SJSA1 (cell line): Measurements from ENCODE around the gene GPR179. TPM values are rescaled to one million over a fixed set of nuclear protein-coding genes. Genes with fewer than 3 reads are reported as not detected.
A peak's percentile ranks its signal among the peaks of the same experiment; 100 is the strongest.

Source experiments
- DNase-seq, 2 experiments: peaks; one replicate each; pipeline ENCODE4 v3.0.0-alpha.2; 2015 to 2020; ENCODE audit warnings: low spot score in 2 of 2, low read depth in 1 of 2
- H3K27ac ChIP-seq: fragments of 250-450 bp; sonication (Bioruptor Pico); 2 replicates; pipeline ENCODE4 v1.5.1; 2020; ENCODE audit warnings: mild to moderate bottlenecking, moderate library complexity
- H3K27me3 ChIP-seq: fragments of 250-450 bp; sonication (Bioruptor Pico); replicated peaks from 2 replicates; pipeline ENCODE4 v1.5.1; 2020; ENCODE audit warnings: mild to moderate bottlenecking, moderate library complexity
- H3K36me3 ChIP-seq: fragments of 250-450 bp; sonication (Bioruptor Pico); 2 replicates; pipeline ENCODE4 v1.5.1; 2020; ENCODE audit warnings: mild to moderate bottlenecking
- H3K4me1 ChIP-seq: fragments of 250-450 bp; sonication (Bioruptor Pico); replicated peaks from 2 replicates; pipeline ENCODE4 v1.6.1; 2021; ENCODE audit warnings: mild to moderate bottlenecking
- H3K4me3 ChIP-seq: fragments of 250-450 bp; sonication (Bioruptor Pico); 2 replicates; pipeline ENCODE4 v1.5.1; 2020; ENCODE audit warnings: mild to moderate bottlenecking
- H3K9me3 ChIP-seq: fragments of 250-450 bp; sonication (Bioruptor Pico); replicated peaks from 2 replicates; pipeline ENCODE4 v1.5.1; 2020; ENCODE audit warnings: mild to moderate bottlenecking
- total RNA-seq: library from RNA; depleted of rRNA; stranded (reverse); fragments of >200 nt; shearing (Covaris generic); gene quantifications from 2 replicates; pipeline ENCODE4 v1.2.3, GENCODE V29; 2014

Gene GPR179
- total RNA-seq, 1 experiment from 2014 or later: 0.05 TPM

- H3K27ac ChIP-seq: peak overlapping the region; percentile 51
These were observed 8.7 kb upstream of the GPR179 start for GRCh38 chr17:38352245-38353085.

GRCh38 chr17:38351412-38352222, 7.9 kb upstream of the GPR179 start, which contains the start of gene SOCS7:
Gene SOCS7 (plus strand): TSS chr17:38351844. CDS start chr17:38352053, 209 bp downstream.
- peak within 1 kb of the TSS; percentile 66 for H3K27ac ChIP-seq
- no peaks in the 10 kb centered on the region for H3K9me3 ChIP-seq
- no peaks in the 10 kb centered on the region for H3K27me3 ChIP-seq
- H3K4me3 ChIP-seq: peak within 1 kb of the TSS; percentile 81
- DNase-seq: peak; percentile 95 to 96
- peaks cover 8% of the 10 kb centered on the region for H3K36me3 ChIP-seq
- peaks cover 21% of the 10 kb centered on the region for H3K4me1 ChIP-seq

More at GRCh38 chr17:38352245-38353085, 8.7 kb upstream of the GPR179 start:
- Histone ChIP-seq H3K4me1 (peaks cover 21% of the 10 kb centered on the region), H3K36me3 (peaks cover 8% of the 10 kb centered on the region), H3K27me3 (no peaks in the 10 kb centered on the region), H3K4me3 (peak overlapping the region; percentile 81), H3K9me3 (no peaks in the 10 kb centered on the region)
- DNase-seq: peak in 1 of 2 experiments; percentile 35

DNA sequence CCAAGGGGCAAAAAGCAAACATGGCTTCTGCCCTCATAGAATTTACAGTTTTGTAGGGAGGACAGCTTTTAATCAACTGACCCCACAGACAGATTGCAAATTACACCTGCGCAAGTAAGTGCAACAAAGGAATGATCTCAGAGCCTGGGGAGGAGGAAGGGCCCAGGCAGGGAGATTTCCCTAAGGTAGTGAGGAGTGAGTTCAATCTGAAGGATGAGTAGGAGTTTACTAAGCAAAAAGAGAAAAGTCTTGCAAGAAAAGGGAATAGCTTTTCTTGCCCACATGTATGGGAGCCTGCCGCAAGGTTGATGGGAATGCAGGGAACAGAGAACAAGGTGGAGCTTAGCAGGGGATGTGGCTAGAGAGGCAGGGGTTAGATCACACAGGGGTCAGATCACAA, 6.3 kb upstream of the GPR179 start:
- Histone ChIP-seq H3K4me3 (no peak overlapping the region), H3K36me3 (peaks cover 6% of the 10 kb centered on the region), H3K27me3 (no peaks in the 10 kb centered on the region), H3K4me1 (peaks cover 21% of the 10 kb centered on the region), H3K27ac (no peak overlapping the region), H3K9me3 (no peaks in the 10 kb centered on the region)
- no peak for DNase-seq

DNA sequence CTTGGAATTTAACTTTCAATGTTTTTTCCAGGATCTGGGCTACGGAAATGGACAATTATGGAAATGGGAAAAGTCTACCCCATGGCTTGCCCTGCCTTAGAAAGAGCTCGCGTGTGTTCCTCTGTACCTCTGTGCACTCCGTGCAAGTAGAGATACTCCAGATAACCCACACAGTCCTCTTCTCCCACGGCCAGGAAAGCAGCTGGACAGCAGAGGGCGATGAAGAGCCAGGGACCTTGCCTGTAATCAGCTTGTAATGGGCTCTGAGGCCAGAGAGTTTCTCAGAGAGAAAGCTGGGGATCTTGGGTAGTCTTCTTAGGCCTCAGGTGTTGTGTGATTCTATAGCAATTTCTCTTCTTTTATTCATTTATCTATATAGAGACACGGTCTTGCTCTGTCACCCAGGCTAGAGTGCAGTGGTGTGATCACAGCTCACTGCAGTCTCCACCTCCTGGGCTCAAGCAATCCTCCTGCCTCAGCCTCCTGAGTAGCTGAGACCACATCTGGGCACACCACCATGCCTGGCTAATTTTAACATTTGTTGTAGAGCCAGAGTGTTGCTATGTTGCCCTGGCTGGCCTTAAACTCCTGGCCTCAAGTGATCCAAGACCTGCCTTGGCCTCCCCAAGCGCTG, 5.5 kb upstream of the GPR179 start:
- Histone ChIP-seq H3K4me1 (peaks cover 18% of the 10 kb centered on the region), H3K27me3 (no peaks in the 10 kb centered on the region), H3K9me3 (no peaks in the 10 kb centered on the region), H3K36me3 (no peaks in the 10 kb centered on the region; the same call in 1 of the 2 replicates), H3K4me3 (no peak overlapping the region), H3K27ac (no peak overlapping the region)
- DNase-seq: peak; percentile 64 to 77

DNA sequence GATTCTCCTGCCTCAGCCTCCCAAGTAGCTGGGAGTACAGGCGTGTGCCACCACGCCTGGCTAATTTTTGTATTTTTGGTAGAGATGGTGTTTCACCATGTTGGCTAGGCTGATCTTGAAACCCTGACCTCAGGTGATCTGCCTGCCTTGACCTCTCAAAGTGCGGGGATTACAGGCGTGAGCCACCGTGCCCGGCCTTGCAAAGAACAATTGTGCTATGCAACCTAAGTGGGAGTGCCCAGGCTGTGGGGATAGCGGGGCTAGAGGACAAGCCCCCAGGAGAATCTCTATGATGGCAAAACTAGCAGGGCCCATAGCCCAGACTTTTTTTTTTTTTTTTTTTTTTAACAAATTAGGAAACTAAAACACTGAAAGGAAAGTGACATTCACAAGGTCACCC, 2.0 kb upstream of the GPR179 start:
- Histone ChIP-seq H3K36me3 (no peaks in the 10 kb centered on the region), H3K27ac (no peak overlapping the region), H3K27me3 (no peaks in the 10 kb centered on the region), H3K4me1 (no peaks in the 10 kb centered on the region), H3K4me3 (no peak overlapping the region), H3K9me3 (no peaks in the 10 kb centered on the region)
- no peak for DNase-seq

- no peaks in the 10 kb centered on the region for H3K9me3 ChIP-seq
- H3K27ac ChIP-seq: no peak overlapping the region
- no peaks in the 10 kb centered on the region for H3K4me1 ChIP-seq
- H3K36me3 ChIP-seq: no peaks in the 10 kb centered on the region
- H3K27me3 ChIP-seq: no peaks in the 10 kb centered on the region
- no peak overlapping the region for H3K4me3 ChIP-seq
- DNase-seq: no peak
These were observed 627 bp upstream of the GPR179 start for GRCh38 chr17:38344420-38344745.

DNA sequence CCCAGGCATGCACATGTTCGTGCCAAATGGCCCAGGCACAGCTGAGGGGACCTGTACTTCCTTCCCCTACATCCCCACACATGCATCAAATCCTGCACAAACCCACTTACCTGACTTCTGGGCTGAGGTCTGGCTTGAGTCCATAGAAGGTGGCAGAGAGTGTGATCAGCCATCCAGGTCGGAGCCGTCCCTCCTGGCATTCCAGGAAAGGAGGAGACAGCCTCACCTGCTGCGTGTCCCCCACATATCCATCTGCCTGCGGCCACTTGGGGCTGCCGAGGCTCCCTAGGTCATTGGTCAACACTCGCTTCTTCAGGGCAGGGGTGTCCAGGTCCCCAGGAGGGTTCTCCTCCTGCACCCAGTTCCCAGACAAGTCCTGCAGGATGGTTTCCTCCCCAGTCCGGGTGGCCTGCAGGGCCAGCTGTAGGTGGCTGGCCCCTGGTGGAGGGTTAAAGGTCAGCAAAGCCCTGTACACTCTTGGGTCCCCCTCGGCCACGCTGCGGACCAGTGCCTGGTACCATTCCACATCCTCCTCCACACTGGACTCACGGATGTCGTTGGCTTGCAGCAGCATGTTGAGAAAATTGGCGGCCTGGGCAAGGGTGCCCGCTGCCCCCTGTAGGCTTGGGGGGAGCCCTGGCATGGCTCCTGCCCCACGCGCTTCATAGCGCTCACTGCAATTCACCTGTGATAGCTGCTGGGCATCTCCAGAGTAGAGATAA, 709 bp downstream of the GPR179 start:
- Histone ChIP-seq H3K27me3 (no peaks in the 10 kb centered on the region), H3K4me3 (no peak overlapping the region), H3K36me3 (no peaks in the 10 kb centered on the region), H3K9me3 (no peaks in the 10 kb centered on the region), H3K4me1 (no peaks in the 10 kb centered on the region), H3K27ac (no peak overlapping the region)
- no peak for DNase-seq

GRCh38 chr17:38341035-38341721, 2.6 kb downstream of the GPR179 start:
- no peak for DNase-seq
- Histone ChIP-seq H3K4me3 (no peak overlapping the region), H3K27me3 (no peaks in the 10 kb centered on the region), H3K36me3 (no peaks in the 10 kb centered on the region), H3K9me3 (no peaks in the 10 kb centered on the region), H3K4me1 (no peaks in the 10 kb centered on the region), H3K27ac (no peak overlapping the region)

DNA sequence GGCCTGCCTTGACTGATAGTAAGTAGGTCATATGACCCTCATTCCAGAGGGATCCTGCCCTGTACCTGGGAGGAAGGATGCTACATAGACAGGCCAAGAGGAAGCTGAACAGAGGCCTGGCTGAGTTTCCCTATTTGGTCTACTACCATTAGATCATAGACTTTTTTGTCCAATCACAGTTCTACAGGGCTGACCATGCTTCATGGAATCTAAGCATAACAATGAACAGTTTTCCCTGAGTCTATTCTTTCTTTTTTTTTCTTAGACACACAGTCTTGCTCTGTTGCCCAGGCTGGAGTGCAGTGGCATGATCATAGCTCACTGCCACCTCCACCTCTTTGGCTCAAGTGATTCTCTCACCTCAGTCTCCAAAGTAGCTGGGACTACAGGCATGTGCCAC, 3.9 kb downstream of the GPR179 start:
- Histone ChIP-seq H3K9me3 (no peaks in the 10 kb centered on the region), H3K27ac (no peak overlapping the region), H3K36me3 (no peaks in the 10 kb centered on the region), H3K4me1 (no peaks in the 10 kb centered on the region), H3K4me3 (no peak overlapping the region), H3K27me3 (no peaks in the 10 kb centered on the region)
- no peak for DNase-seq

DNA sequence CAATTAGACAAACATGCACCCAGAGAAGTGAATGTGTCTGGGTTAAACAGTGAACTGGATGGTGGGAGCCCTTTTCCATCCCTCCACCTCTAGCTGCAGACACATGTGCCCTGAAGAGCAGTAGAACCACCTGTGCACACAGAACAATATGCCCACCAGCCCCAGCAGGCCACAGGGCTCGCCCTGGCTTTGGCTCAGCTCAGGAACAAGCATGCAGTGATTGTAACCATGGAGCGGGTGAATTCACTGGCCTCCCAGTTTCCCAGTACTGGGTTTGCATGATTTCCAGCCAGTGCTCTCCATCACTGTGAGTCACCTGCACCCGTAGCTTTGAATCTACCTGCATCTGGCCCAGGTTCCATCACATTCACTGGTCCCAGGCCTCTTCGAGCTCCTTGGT, 5.2 kb downstream of the GPR179 start:
- Histone ChIP-seq H3K4me3 (no peak overlapping the region), H3K27ac (no peak overlapping the region), H3K9me3 (no peaks in the 10 kb centered on the region), H3K36me3 (no peaks in the 10 kb centered on the region), H3K27me3 (no peaks in the 10 kb centered on the region), H3K4me1 (no peaks in the 10 kb centered on the region)
- DNase-seq: no peak

GRCh38 chr17:38338053-38338452, 5.7 kb downstream of the GPR179 start:
- no peaks in the 10 kb centered on the region for H3K27me3 ChIP-seq
- no peaks in the 10 kb centered on the region for H3K4me1 ChIP-seq
- no peaks in the 10 kb centered on the region for H3K9me3 ChIP-seq
- no peak for DNase-seq
- H3K36me3 ChIP-seq: no peaks in the 10 kb centered on the region
- no peak overlapping the region for H3K4me3 ChIP-seq
- H3K27ac ChIP-seq: no peak overlapping the region

GRCh38 chr17:38336838-38337237, 6.9 kb downstream of the GPR179 start:
- Histone ChIP-seq H3K27ac (no peak overlapping the region), H3K36me3 (no peaks in the 10 kb centered on the region), H3K4me1 (no peaks in the 10 kb centered on the region), H3K27me3 (0 out of 2 replicates have a peak, but pooled peaks cover 2% of the 10 kb centered on the region), H3K4me3 (no peak overlapping the region), H3K9me3 (no peaks in the 10 kb centered on the region)
- no peak for DNase-seq
